Tibial nerve (tissue), 4 donors: ENCODE data around the gene GPRC5D. TPM values are rescaled to one million over a fixed set of nuclear protein-coding genes. Genes with fewer than 3 reads are reported as not detected.

Source experiments
- DNase-seq, 2 donors: peaks; one replicate each; pipeline ENCODE4 v3.0.0-alpha.2; 2019; ENCODE audit warnings: low spot score in 2 of 2
- H3K27ac ChIP-seq, 4 donors: fragments of 200-600 bp; sonication (generic) in 3 of 4; one replicate each; pipeline ENCODE4 v1.5.1; 2017 to 2019; ENCODE audit warnings: mild to moderate bottlenecking in 1 of 4
- H3K27me3 ChIP-seq, 2 donors: fragments of 200-600 bp; sonication (generic) in 1 of 2; one replicate each; pipeline versions ENCODE4 v1.5.1 to v1.6.0; 2017 to 2019
- H3K36me3 ChIP-seq, 3 donors: fragments of 200-600 bp; sonication (generic); one replicate each; pipeline ENCODE4 v1.5.1; 2018 to 2019
- H3K4me1 ChIP-seq, 4 donors: fragments of 200-600 bp; sonication (generic) in 3 of 4; one replicate each; pipeline ENCODE4 v1.5.1; 2017 to 2019
- H3K4me3 ChIP-seq, 4 donors: fragments of 200-600 bp; sonication (generic) in 3 of 4; one replicate each; pipeline ENCODE4 v1.5.1; 2017 to 2019; ENCODE audit warnings: mild to moderate bottlenecking in 1 of 4, moderate library complexity in 1 of 4
- H3K9me3 ChIP-seq, 4 donors: fragments of 200-600 bp; sonication (generic) in 3 of 4; one replicate each; pipeline ENCODE4 v1.5.1; 2017 to 2019
- EP300 ChIP-seq, 2 donors: sonication (generic); formaldehyde crosslinking; IDR thresholded peaks; one replicate each; pipeline ENCODE4 v1.6.1; 2017; ENCODE audit warnings: antibody characterized with exemption in 2 of 2, mild to moderate bottlenecking in 1 of 2
- POLR2A ChIP-seq, 2 donors: fragments of 450-650 bp; IDR thresholded peaks; one replicate each; pipeline ENCODE4 v1.6.1; 2017; ENCODE audit warnings: antibody characterized with exemption in 2 of 2, mild to moderate bottlenecking in 2 of 2, moderate library complexity in 2 of 2
- WGBS, 2 donors: methylation state at CpG; one replicate each; pipeline ENCODE4 v1.1.5; 2018; 5-methylcytosine and 5-hydroxymethylcytosine counted together
- total RNA-seq, 4 donors: library from RNA; depleted of rRNA; stranded (reverse); fragments of >200 nt; gene quantifications; one replicate each; pipeline ENCODE4 v1.1.0, GENCODE V29; 2016
- TF ChIP-seq, protein P1 (sequence below), 5 experiments: fragments of 200-600 bp in 3 of 5; fragments of 450-650 bp in 2 of 5; sonication (generic) in 3 of 5; IDR thresholded peaks; one replicate each; pipeline ENCODE4 v1.5.1; 2016 to 2019; ENCODE audit warnings: antibody characterized with exemption in 5 of 5, mild to moderate bottlenecking in 3 of 5, moderate library complexity in 2 of 5

The GPRC5D gene
- total RNA-seq, 4 donors from 2014 or later, result not detected

- Histone ChIP-seq H3K9me3 (no peaks in the 10 kb centered on the region), H3K4me1 (peaks cover 0 to 27% (median 2%) of the 10 kb centered on the region in 4 donors), H3K36me3 (peaks cover 0 to 57% (median 8%) of the 10 kb centered on the region in 3 donors), H3K27ac (no peak overlapping the region), H3K27me3 (no peaks in the 10 kb centered on the region), H3K4me3 (no peak overlapping the region)
- no peak for DNase-seq
- WGBS, 2 donors, result 76 to 78% methylated on average over 5 of the region's 5 CpGs
- TF ChIP-seq, protein P1, sequence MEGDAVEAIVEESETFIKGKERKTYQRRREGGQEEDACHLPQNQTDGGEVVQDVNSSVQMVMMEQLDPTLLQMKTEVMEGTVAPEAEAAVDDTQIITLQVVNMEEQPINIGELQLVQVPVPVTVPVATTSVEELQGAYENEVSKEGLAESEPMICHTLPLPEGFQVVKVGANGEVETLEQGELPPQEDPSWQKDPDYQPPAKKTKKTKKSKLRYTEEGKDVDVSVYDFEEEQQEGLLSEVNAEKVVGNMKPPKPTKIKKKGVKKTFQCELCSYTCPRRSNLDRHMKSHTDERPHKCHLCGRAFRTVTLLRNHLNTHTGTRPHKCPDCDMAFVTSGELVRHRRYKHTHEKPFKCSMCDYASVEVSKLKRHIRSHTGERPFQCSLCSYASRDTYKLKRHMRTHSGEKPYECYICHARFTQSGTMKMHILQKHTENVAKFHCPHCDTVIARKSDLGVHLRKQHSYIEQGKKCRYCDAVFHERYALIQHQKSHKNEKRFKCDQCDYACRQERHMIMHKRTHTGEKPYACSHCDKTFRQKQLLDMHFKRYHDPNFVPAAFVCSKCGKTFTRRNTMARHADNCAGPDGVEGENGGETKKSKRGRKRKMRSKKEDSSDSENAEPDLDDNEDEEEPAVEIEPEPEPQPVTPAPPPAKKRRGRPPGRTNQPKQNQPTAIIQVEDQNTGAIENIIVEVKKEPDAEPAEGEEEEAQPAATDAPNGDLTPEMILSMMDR (IDR thresholded peaks at IDR 0.05), result no peak
- TF ChIP-seq EP300 (IDR thresholded peaks at IDR 0.05), result no peak
- no peak for TF ChIP-seq POLR2A (IDR thresholded peaks at IDR 0.05)
Observed at GRCh38 chr12:12987421-12987820, 35.5 kb upstream of the GPRC5D start.

DNA sequence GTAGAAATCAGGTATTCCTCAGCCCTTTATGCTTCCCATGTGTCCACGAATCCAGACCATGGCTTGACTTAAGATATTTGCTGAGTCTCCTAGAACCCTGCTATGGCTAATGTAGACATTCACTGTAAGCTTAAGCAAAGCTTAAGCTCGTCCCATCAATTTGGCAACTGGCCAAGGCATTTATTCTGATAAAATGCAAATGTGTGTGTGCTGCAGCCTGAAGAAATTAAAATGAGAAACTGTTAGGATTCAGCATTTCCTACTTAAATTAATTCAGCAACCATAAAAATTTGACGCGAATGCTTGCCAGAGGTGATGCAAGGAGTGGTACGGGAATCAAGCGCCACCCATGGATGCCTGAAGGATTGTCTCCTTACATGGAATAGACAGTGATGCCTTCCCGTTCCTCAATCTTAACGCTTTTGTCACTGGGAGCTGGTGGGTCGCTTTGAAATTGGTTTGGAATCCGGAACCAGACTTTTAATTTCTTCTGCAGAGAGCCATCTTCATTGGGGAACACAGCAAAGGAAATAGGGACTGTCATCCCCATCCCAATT, 34.9 kb upstream of the GPRC5D start:
- no peak overlapping the region for H3K4me3 ChIP-seq
- H3K27ac ChIP-seq, result no peak overlapping the region
- no peaks in the 10 kb centered on the region for H3K27me3 ChIP-seq
- no peaks in the 10 kb centered on the region for H3K9me3 ChIP-seq
- H3K36me3 ChIP-seq, result peaks cover 0 to 60% (median 8%) of the 10 kb centered on the region in 3 donors
- 84% methylated on average over 10 of the region's 10 CpGs for WGBS, 2 donors
- peaks cover 0 to 21% (median 2%) of the 10 kb centered on the region in 4 donors for H3K4me1 ChIP-seq
- no peak for DNase-seq
- TF ChIP-seq EP300 (IDR thresholded peaks at IDR 0.05) (no peak), POLR2A (IDR thresholded peaks at IDR 0.05) (no peak)
- TF ChIP-seq, protein P1 (IDR thresholded peaks at IDR 0.05), result no peak

DNA sequence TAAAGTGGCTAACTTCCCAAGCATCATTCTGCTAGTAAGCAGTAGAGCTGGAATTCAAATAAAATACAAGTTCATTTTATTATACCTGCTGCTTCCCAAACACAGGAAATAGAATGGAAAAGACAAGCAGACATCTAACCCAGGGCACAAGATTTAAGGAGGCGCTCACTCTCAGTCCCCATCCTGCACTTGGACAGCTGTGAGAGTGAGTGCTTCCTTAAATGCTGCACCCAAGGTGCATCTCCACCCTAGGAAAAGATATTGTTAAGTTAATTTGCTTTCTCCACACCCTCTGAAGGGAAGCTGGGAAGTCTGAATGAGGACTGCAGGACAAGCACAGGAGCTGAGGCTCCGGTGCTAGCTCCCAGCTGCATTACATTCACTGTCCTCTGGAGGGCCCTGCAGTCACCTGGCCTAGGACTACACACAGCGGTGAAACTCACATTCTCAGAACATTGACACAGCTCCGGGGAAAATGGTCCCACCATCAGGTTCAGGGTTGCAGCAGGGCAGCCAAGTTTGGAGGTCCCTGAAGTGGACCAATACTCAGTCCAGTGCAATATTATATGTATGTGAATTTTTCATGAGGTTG, 33.9 kb upstream of the GPRC5D start:
- Histone ChIP-seq H3K9me3 (no peaks in the 10 kb centered on the region), H3K36me3 (peaks cover 0 to 67% (median 8%) of the 10 kb centered on the region in 3 donors), H3K27ac (no peak overlapping the region), H3K4me1 (peaks cover 0 to 14% (median 0%) of the 10 kb centered on the region in 4 donors), H3K27me3 (no peaks in the 10 kb centered on the region), H3K4me3 (no peak overlapping the region)
- no peak for DNase-seq
- TF ChIP-seq EP300 (IDR thresholded peaks at IDR 0.05), result no peak
- TF ChIP-seq, protein P1 (IDR thresholded peaks at IDR 0.05), result peak in 4 of 5 experiments; percentile 5 to 19 (median 12)
- no peak for TF ChIP-seq POLR2A (IDR thresholded peaks at IDR 0.05)
- 82 to 86% methylated on average over 4 of the region's 4 CpGs for WGBS, 2 donors

- H3K4me1 ChIP-seq, result peaks cover 0 to 26% (median 5%) of the 10 kb centered on the region in 4 donors
- H3K4me3 ChIP-seq, result no peak overlapping the region
- WGBS, 2 donors, result 87 to 91% methylated on average over 5 of the region's 5 CpGs
- no peak for DNase-seq
- no peak overlapping the region for H3K27ac ChIP-seq
- no peaks in the 10 kb centered on the region for H3K9me3 ChIP-seq
- TF ChIP-seq POLR2A (IDR thresholded peaks at IDR 0.05) (no peak), EP300 (IDR thresholded peaks at IDR 0.05) (no peak)
- TF ChIP-seq, protein P1 (IDR thresholded peaks at IDR 0.05), result no peak
- peaks cover 0 to 69% (median 8%) of the 10 kb centered on the region in 3 donors for H3K36me3 ChIP-seq
- no peaks in the 10 kb centered on the region for H3K27me3 ChIP-seq
Observed at GRCh38 chr12:12984149-12984548, 32.2 kb upstream of the GPRC5D start.

GRCh38 chr12:12983420-12984035, 31.6 kb upstream of the GPRC5D start:
- Histone ChIP-seq H3K36me3 (peaks cover 0 to 68% (median 8%) of the 10 kb centered on the region in 3 donors), H3K4me1 (peaks cover 0 to 33% (median 5%) of the 10 kb centered on the region in 4 donors), H3K9me3 (no peaks in the 10 kb centered on the region), H3K27me3 (no peaks in the 10 kb centered on the region), H3K4me3 (no peak overlapping the region), H3K27ac (no peak overlapping the region)
- TF ChIP-seq EP300 (IDR thresholded peaks at IDR 0.05) (peak in 1 of 2 donors; percentile 22), POLR2A (IDR thresholded peaks at IDR 0.05) (no peak)
- TF ChIP-seq, protein P1 (IDR thresholded peaks at IDR 0.05), result peak; percentile 39 to 64 (median 50)
- WGBS, 2 donors, result 55 to 61% methylated on average over 9 of the region's 9 CpGs
- peak in 1 of 2 donors; percentile 82 for DNase-seq
